ENCODE results near the gene TMED1.

Gene TMED1

DNA sequence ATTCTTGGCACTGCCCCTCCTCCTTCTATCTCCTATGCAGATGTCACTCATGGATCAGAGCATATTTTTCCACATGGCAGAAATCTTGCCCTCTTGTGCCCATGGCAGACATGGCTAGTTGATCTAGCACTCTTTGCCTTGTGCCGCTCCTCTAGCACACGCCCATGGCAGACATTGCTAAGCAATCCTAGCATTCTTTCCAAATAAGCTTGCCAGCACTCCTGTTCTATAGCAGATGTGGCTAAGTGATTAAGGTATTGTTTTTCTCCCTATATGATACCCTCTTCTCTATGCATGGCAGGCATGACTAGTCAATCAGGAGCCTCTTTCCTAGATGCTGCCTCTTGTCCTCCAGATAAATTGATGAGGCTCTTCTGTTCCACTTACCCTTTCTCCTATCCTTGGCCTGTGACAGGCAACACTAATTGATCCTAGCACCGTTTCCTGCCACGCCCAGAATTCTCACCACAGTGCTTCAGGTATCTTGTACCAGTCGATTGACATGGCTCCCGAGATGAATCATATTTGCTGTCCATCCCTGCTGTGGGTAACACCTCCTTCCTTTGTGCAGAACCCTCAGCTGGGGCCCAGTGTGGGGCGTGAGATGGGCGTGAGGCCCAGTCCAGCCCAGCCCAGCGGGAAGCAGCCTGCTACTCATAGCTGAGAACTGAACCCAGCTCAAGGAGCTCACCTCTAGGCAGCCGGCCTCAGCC, 26.9 kb downstream of the TMED1 start:
- no peak for DNase-seq

DNA sequence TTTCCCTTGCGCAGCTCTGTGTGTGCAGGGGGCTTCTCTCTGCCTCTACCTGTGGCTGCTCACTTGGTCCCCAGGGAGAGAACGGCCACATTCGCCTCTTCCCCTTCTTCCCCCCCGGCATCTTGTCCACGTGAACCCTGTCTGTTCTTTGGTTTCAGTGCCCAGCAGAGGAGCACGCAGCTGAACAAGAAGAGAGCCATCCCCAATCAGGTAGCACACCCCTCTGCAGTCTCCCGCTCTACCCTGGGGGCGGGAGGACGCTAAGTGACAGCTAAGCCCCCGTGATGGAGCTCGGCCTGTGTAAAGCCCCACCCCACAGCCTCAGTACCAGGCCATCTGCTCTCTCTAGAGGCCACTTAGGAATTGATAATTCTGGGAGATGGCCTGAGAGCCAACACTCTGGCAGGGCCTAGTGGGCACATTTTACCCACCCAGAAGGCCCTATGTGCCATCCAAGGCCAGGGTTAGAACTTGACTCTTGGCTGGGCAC, 30.2 kb downstream of the TMED1 start:
- DNase-seq = no peak

DNA sequence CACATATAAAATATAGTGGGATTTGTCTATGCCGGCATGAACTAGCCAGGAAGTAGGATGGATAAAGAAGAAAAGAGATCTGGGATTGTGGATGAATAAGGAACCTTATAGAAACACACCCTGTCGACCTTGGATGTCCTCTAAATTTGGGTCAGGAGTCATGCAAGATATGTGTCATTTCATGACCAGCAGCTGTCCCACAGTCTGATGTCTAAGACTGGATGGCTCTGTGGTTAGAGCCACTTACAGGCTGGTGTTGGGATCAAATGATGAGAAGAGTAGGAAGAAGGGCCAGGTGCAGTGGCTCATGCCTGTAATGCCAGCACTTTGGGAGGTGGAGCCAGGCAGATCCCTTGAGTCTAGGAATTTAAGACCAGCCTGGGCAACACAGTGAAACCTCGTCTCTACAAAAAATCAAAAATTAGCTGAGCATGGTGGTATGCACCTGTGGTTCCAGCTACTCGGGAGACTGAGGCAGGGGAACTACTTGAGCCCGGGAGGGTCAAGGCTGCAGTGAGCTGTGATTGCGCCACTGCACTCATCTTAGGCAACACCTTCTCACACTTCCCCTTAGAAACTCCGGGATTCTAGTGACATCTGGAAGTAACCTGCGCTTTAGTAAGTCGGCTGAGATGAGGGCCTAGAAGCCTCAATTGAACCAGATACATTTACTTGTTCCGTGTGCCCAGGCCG, 30.8 kb downstream of the TMED1 start:
- no peak for DNase-seq

GRCh38 chr19:10803252-10803651, 32.8 kb downstream of the TMED1 start:
- no peak for DNase-seq

GRCh38 chr19:10802479-10802878, 33.5 kb downstream of the TMED1 start:
- DNase-seq = no peak

- no peak for DNase-seq
Measured at GRCh38 chr19:10800488-10800887, 35.5 kb downstream of the TMED1 start.

DNA sequence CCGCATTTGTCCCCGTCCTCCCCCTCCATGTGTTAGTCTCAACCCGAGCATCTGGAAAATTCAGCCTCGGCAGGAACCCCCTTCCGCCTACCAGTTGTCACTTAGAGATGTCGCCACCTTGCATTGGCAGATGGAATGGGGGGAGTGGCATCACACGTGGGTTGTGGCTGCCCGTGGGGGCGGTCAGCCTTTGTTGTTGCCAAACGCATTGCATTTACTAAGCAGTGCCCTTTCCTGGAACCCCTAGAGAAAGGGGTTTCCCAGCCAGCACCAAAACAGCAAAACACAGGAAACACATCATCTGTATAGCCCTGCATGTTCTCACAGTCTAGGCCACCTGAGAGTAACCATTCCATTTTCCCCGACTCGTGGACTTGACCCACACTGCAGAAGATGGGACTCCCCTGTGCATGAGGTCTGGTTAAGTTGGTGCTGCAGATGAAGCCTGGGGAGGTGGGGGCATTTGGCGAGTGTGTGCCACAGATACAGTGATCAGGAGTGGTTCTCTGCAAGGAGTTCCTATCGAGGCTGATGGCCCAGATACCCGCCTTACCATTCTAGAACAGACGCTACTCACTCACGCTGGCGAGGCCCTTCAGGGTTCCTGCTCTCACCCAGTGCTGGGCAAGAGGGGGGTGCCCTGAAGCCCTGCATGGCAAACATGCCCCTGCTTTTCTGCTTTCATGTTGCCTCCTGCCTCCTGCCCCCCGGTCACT, 38.3 kb downstream of the TMED1 start:
- DNase-seq = no peak

DNA sequence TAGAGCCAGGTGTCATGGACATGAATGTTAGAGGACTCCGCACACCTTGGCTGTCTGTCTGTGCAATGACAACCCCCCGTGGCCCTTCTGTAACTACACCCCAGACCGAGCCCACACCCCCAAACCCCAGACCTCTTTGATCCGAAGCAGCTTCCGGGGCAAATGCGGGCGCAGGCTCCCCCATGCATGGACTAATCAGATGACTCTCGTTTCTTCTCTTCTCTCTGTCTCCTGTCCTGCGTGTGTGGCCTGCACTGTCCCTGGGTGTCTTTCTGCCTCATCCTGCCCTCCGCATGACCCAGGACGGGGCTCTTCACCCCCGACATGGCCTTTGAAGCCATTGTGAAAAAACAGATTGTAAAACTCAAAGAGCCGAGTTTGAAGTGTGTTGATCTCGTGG, 38.9 kb downstream of the TMED1 start:
- no peak for DNase-seq

DNA sequence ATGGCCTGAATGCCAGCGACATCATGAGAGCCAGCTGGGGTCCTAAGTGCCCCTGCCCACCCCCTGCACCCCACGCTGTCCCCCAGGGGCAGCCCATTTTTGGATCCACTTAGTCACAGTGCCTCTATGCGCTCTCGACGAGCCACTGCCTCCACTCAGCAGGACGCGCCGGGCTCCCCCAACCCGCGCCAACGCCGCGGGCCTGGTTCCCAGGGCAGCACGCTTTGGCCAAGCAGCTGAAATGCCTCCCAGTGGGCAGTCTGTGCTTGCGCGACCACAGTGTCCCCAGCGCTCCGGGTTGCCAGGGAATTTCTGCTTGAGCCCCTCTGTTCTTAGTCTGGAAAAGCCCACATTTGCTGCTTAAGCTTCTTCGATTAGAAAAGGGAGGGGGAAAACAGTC, 39.4 kb downstream of the TMED1 start:
- no peak for DNase-seq

GRCh38 chr19:10789866-10790265, 46.1 kb downstream of the TMED1 start:
- no peak for DNase-seq

- DNase-seq = no peak
Measured at GRCh38 chr19:10788146-10788545, 47.9 kb downstream of the TMED1 start.

- no peak for DNase-seq
Measured at GRCh38 chr19:10784257-10784656, 51.8 kb downstream of the TMED1 start.

DNA sequence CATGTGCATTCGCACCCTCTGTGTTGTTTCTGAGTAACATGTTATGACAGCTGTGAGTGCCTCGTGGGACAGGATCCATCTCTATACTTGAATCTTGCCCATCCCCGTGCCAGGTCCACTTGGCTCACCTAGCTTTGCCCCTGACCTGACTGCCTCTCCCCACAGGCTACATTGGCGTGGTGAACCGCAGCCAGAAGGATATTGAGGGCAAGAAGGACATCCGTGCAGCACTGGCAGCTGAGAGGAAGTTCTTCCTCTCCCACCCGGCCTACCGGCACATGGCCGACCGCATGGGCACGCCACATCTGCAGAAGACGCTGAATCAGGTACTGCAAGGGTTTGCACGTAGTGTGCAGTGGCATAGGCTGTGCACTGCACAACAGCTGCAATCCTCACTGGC, 53.2 kb downstream of the TMED1 start:
- no peak for DNase-seq
